ENCODE data around the gene RTP4. TPM values are rescaled to one million over a fixed set of nuclear protein-coding genes. Genes with fewer than 3 reads are reported as not detected.
"Not testable (repeated sequence)": the region's sequence is repeated elsewhere in the genome, so short reads cannot be mapped to it uniquely, and the experiment has no call there.

The RTP4 gene
- total and polyA plus RNA-seq, 10 of the 15 experiments (the other 5 are each of a cell fraction or from before 2014, with no cell fraction given), result 2.2 to 6.5 (median 3.9) TPM

GRCh38 chr3:187406927-187407326 lies 38.7 kb downstream of the RTP4 start (continued):
- TF ChIP-seq PRDM15 (CRISPR knock-in tag; IDR thresholded peaks at IDR 0.05), result no peak
- no peak for TF ChIP-seq MTA2 (IDR thresholded peaks at IDR 0.05; ENCODE audit: low read depth)
- TF ChIP-seq SRF (IDR thresholded peaks at IDR 0.05; ENCODE audit: low read depth in 2 of 2, low read length in 2 of 2), result no peak
- TF ChIP-seq TBL1XR1 (IDR thresholded peaks at IDR 0.05; ENCODE audit: low read depth, low read length), result no peak
- TF ChIP-seq IKZF1 (conservative IDR thresholded peaks at IDR 0.05), result no peak

- SMC1A ChIA-PET (ENCODE audit: uncharacterized antibody, unreplicated experiment); H2AFZ ChIP-seq (ENCODE audit: control insufficient read depth, low read depth, low read length); DNase-seq (ENCODE audit: low read depth, low spot score); H3K4me1 ChIP-seq (ENCODE audit: control insufficient read depth, insufficient read depth, low read length); CTCF ChIA-PET; intact Hi-C loops (cut with micrococcal nuclease; ENCODE audit: unreplicated experiment); H3K36me3 ChIP-seq (ENCODE audit: control insufficient read depth in 2 of 2, insufficient read depth in 2 of 2, low read length in 1 of 2); H3K4me2 ChIP-seq (ENCODE audit: control insufficient read depth, insufficient read depth); BruUV-seq (replicated peaks); POLR2A ChIA-PET; H3K27me3 ChIP-seq (replicated peaks in 1 of 2; ENCODE audit: control insufficient read depth in 2 of 2, insufficient read depth in 2 of 2, low read length in 1 of 2); H3K9me3 ChIP-seq (replicated peaks; ENCODE audit: control insufficient read depth, insufficient read depth, low read length); H3K27ac ChIP-seq (ENCODE audit: control insufficient read depth, insufficient read depth); H3K79me2 ChIP-seq (ENCODE audit: control insufficient read depth, insufficient read depth, low read length); H3K4me3 ChIP-seq; H4K20me1 ChIP-seq (ENCODE audit: control insufficient read depth, insufficient read depth); FAIRE-seq; ATAC-seq; RAD21 ChIA-PET (ENCODE audit: unreplicated experiment); in situ Hi-C loops (cut with MboI); H3K9ac ChIP-seq (ENCODE audit: control insufficient read depth, insufficient read depth, low read length): not testable (repeated sequence)
- WGBS (ENCODE audit: insufficient coverage, insufficient replicate concordance, low lambda C conversion rate, missing lambda C conversion rate), result 55% methylated on average over 12 of the region's 35 CpGs
Measured at GRCh38 chr3:187411991-187412781, 44.0 kb downstream of the RTP4 start.

Other genes with a start within 250 kb of the RTP4 start
- 54.3 and 54.4 TPM in 2 replicates for gene RPL39L, start 228.9 kb upstream of the RTP4 start, total RNA-seq (2014; rRNA removed)
- gene RPL39L, start 228.9 kb upstream of the RTP4 start, total RNA-seq (2014; rRNA removed; fragmentation: Illumina TruSeq; extraction: Trizol), result 25.2 and 28.8 TPM in 2 replicates
- 20.4 and 22.1 TPM in 2 replicates for gene RPL39L, start 228.9 kb upstream of the RTP4 start, total RNA-seq (2021)
- gene RPL39L, start 228.9 kb upstream of the RTP4 start, polyA plus RNA-seq (2011; rRNA removed), result 16.5 and 17.4 TPM in 2 replicates
- gene RPL39L, start 228.9 kb upstream of the RTP4 start, polyA plus RNA-seq (2014; fragmentation: Illumina TruSeq; extraction: Trizol), result 23.1 and 27.5 TPM in 2 replicates
- 10 to 100 TPM; 12.5 to 33.7 TPM for gene RPL39L, start 228.9 kb upstream of the RTP4 start, polyA plus RNA-seq (2014; fragmentation: Nextera tagmentation; extraction: Ambion mirVana)
- gene RPL39L, start 228.9 kb upstream of the RTP4 start, polyA plus RNA-seq (2014; rRNA removed), result 46.6 and 50.1 TPM in 2 replicates
- gene RPL39L, start 228.9 kb upstream of the RTP4 start, polyA plus RNA-seq (2016; fragmentation: Nextera tagmentation; extraction: Ambion mirVana), result 10 to 100 TPM; 59.6 to 67.8 TPM
- not detected in 2 replicates for gene RTP1, start 170.9 kb upstream of the RTP4 start, total RNA-seq (2014; rRNA removed)
- not detected in 2 replicates for gene RTP1, start 170.9 kb upstream of the RTP4 start, total RNA-seq (2014; rRNA removed; fragmentation: Illumina TruSeq; extraction: Trizol)
- not detected in 2 replicates for gene RTP1, start 170.9 kb upstream of the RTP4 start, total RNA-seq (2021)
- not detected in 2 replicates for gene RTP1, start 170.9 kb upstream of the RTP4 start, polyA plus RNA-seq (2011; rRNA removed)
- not detected in 2 replicates for gene RTP1, start 170.9 kb upstream of the RTP4 start, polyA plus RNA-seq (2014; fragmentation: Illumina TruSeq; extraction: Trizol)
- gene RTP1, start 170.9 kb upstream of the RTP4 start, polyA plus RNA-seq (2014; fragmentation: Nextera tagmentation; extraction: Ambion mirVana), result not detected
- not detected in 2 replicates for gene RTP1, start 170.9 kb upstream of the RTP4 start, polyA plus RNA-seq (2014; rRNA removed)
- gene RTP1, start 170.9 kb upstream of the RTP4 start, polyA plus RNA-seq (2016; fragmentation: Nextera tagmentation; extraction: Ambion mirVana), result not detected
- gene MASP1, start 76.6 kb upstream of the RTP4 start, total RNA-seq (2014; rRNA removed), result not detected in 2 replicates
- gene MASP1, start 76.6 kb upstream of the RTP4 start, total RNA-seq (2014; rRNA removed; fragmentation: Illumina TruSeq; extraction: Trizol), result not detected in 2 replicates
- 0.05 TPM in 1 of 2 replicates, not detected in the other for gene MASP1, start 76.6 kb upstream of the RTP4 start, total RNA-seq (2021)
- not detected in 2 replicates for gene MASP1, start 76.6 kb upstream of the RTP4 start, polyA plus RNA-seq (2011; rRNA removed)
- not detected in 2 replicates for gene MASP1, start 76.6 kb upstream of the RTP4 start, polyA plus RNA-seq (2014; fragmentation: Illumina TruSeq; extraction: Trizol)
- gene MASP1, start 76.6 kb upstream of the RTP4 start, polyA plus RNA-seq (2014; fragmentation: Nextera tagmentation; extraction: Ambion mirVana), result not detected
- gene MASP1, start 76.6 kb upstream of the RTP4 start, polyA plus RNA-seq (2014; rRNA removed), result not detected in 2 replicates
- gene MASP1, start 76.6 kb upstream of the RTP4 start, polyA plus RNA-seq (2016; fragmentation: Nextera tagmentation; extraction: Ambion mirVana), result not detected